ENCODE measurements around the gene PRKCD. TPM values are rescaled to one million over a fixed set of nuclear protein-coding genes. Genes with fewer than 3 reads are reported as not detected.

The PRKCD gene
- total and polyA plus RNA-seq, 2 experiments from 2014 or later = 1.8 to 9.6 TPM

DNA sequence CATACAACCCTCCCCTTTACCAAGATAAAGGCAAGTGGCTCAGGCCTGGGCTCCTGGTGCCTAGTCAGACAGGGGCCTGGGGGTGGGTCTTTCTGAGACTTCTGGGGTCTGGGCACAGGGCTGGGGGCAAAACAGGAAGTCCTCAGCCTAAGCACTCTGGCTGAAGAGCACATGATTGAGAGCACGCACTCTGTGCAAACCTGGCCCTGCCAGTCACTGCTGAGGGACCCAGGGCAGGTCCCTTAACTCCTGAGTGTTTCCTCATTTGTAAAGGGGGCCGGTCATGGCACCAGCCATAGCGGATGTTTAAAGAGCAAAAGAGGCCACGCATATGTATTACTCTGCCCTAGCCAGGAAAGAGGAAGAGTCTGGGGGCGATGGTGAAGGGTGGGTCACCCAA lies 78.8 kb downstream of the PRKCD start:
- H4K20me1 ChIP-seq (ENCODE audit: insufficient read depth) = no peaks in the 10 kb centered on the region

DNA sequence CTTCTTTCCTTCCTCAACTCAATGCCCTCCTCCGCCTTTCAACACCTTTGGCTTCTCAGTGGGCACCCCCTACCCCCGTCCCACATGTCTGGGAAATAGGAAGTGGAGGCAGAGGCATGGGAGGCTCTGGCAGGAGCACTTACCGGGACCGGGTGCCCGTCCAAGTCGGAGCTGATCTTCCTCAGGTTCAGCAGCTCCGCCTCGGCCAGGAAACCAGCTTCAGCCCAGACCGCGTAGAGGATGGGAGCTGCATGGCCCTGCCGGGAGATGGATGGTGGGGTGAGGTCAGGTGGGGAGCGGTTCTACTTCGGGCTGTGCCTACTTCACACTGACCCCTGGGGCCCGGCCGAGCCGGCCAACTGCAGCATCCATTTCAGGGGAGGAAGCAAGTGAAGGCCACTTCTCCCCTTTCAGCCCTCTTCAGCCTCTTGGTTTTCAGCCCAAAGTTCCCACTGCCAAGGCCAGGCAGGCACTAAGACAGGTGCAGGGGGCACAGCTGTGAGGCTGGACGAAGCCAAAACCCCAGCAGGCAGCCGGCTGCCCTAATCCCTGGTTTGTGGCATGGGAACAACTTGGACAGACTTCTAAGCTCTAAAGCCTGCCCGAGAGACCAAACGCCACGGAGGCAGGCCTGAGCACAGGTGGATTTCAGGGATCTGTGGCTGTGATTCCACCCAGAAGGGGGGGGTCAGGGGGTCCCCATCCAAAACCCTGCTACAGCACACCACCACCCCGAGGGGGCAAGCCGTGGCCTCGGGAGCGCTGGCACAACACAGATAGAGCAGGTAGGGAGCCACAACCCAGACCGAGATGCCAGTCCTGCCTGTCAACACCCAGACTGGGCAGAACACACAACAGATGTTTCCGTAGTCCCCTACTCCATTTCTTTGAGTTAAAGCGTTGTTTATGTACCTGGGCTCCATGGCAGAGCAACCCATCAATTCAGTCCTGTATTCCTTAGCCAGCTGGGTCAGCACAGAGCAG lies 80.3 kb downstream of the PRKCD start:
- DNase-seq = no peak
- Histone ChIP-seq H3F3A (ENCODE audit: insufficient read depth) (peaks cover 41% of the 10 kb centered on the region), H3K27ac (no peak overlapping the region), H3K9me2 (ENCODE audit: insufficient read depth) (no peaks in the 10 kb centered on the region), H3K27me3 (replicated peaks; ENCODE audit: insufficient read depth) (no peaks in the 10 kb centered on the region), H3K4me2 (ENCODE audit: unreplicated experiment) (no peak overlapping the region), H3K9ac (no peak overlapping the region), H3K4me1 (ENCODE audit: insufficient read depth) (peaks cover 48% of the 10 kb centered on the region), H3K79me2 (ENCODE audit: insufficient read depth) (peaks cover 86% of the 10 kb centered on the region), H3K4me3 (no peak overlapping the region), H4K20me1 (ENCODE audit: insufficient read depth) (no peaks in the 10 kb centered on the region; the same call in 1 of the 2 replicates), H3K36me3 (ENCODE audit: low read depth) (0 out of 2 replicates have a peak, but pooled peaks cover 15% of the 10 kb centered on the region), H2AFZ (no peak overlapping the region), H3K9me3 (ENCODE audit: low read depth) (no peaks in the 10 kb centered on the region)
- TF ChIP-seq EZH2 (IDR thresholded peaks at IDR 0.05; ENCODE audit: insufficient read depth, poor library complexity, severe bottlenecking) (no peak), EZH2phosphoT487 (IDR thresholded peaks at IDR 0.05; ENCODE audit: insufficient read depth, low read depth) (no peak)
- WGBS, 2 experiments (ENCODE audit: low coverage in 1 of 2, low lambda C conversion rate in 2 of 2, missing lambda C conversion rate in 2 of 2) = 89% methylated on average over 27 to 28 of the region's 28 CpGs
- in situ Hi-C loops (cut with MboI) = no loop called here

More for the DNA sequence above, 78.8 kb downstream of the PRKCD start:
- peaks cover 79% of the 10 kb centered on the region for H3K79me2 ChIP-seq (ENCODE audit: insufficient read depth)
- no peak overlapping the region for H3K9ac ChIP-seq
- H3F3A ChIP-seq (ENCODE audit: insufficient read depth) = peaks cover 41% of the 10 kb centered on the region
- no peaks in the 10 kb centered on the region for H3K9me2 ChIP-seq (ENCODE audit: insufficient read depth)
- H3K27me3 ChIP-seq (replicated peaks; ENCODE audit: insufficient read depth) = no peaks in the 10 kb centered on the region
- H3K27ac ChIP-seq = peak overlapping the region; percentile 92
- peaks cover 16% of the 10 kb centered on the region; the same call in 1 of the 2 replicates for H3K36me3 ChIP-seq (ENCODE audit: low read depth)
- in situ Hi-C loops (cut with MboI) = no loop called here
- H3K9me3 ChIP-seq (ENCODE audit: low read depth) = no peaks in the 10 kb centered on the region
- H3K4me1 ChIP-seq (ENCODE audit: insufficient read depth) = peaks cover 53% of the 10 kb centered on the region
- DNase-seq = no peak
- H3K4me3 ChIP-seq = no peak overlapping the region
- no peak overlapping the region for H2AFZ ChIP-seq
- WGBS, 2 experiments (ENCODE audit: low coverage in 1 of 2, low lambda C conversion rate in 2 of 2, missing lambda C conversion rate in 2 of 2) = 98% methylated on average over 5 of the region's 5 CpGs
- TF ChIP-seq EZH2phosphoT487 (IDR thresholded peaks at IDR 0.05; ENCODE audit: insufficient read depth, low read depth) (no peak), EZH2 (IDR thresholded peaks at IDR 0.05; ENCODE audit: insufficient read depth, poor library complexity, severe bottlenecking) (no peak)
- H3K4me2 ChIP-seq (ENCODE audit: unreplicated experiment) = no peak overlapping the region

DNA sequence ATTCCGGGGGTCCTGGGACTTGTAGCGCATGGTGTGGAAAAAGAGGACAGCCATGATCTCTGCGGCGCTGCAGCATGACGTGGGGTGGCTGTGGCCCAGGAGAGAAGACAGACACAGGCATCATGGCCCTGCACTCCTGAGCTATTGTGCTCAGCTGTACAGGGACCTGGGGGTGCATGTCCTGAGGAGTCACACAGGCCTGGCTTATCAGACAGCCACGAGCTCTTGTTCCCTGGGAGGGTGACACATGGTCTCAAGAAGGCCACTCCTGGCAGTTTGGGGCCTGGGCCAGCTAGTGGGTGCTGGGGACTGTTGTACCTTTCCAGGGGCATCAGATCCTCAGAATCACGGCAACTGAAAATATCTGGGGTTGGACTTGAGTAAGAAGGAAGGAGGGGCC lies 81.1 kb downstream of the PRKCD start:
- Histone ChIP-seq H3K79me2 (ENCODE audit: insufficient read depth) (peaks cover 86% of the 10 kb centered on the region), H3K27me3 (replicated peaks; ENCODE audit: insufficient read depth) (no peaks in the 10 kb centered on the region), H4K20me1 (ENCODE audit: insufficient read depth) (no peaks in the 10 kb centered on the region; the same call in 1 of the 2 replicates), H3K4me1 (ENCODE audit: insufficient read depth) (peaks cover 39% of the 10 kb centered on the region), H3K9ac (peak overlapping the region; percentile 58), H3K9me3 (ENCODE audit: low read depth) (no peaks in the 10 kb centered on the region), H3K36me3 (ENCODE audit: low read depth) (0 out of 2 replicates have a peak, but pooled peaks cover 15% of the 10 kb centered on the region), H3F3A (ENCODE audit: insufficient read depth) (peaks cover 33% of the 10 kb centered on the region), H3K27ac (peak overlapping the region; percentile 64), H2AFZ (no peak overlapping the region), H3K4me2 (ENCODE audit: unreplicated experiment) (no peak overlapping the region), H3K9me2 (ENCODE audit: insufficient read depth) (no peaks in the 10 kb centered on the region), H3K4me3 (no peak overlapping the region)
- TF ChIP-seq EZH2 (IDR thresholded peaks at IDR 0.05; ENCODE audit: insufficient read depth, poor library complexity, severe bottlenecking) (no peak), EZH2phosphoT487 (IDR thresholded peaks at IDR 0.05; ENCODE audit: insufficient read depth, low read depth) (no peak)
- in situ Hi-C loops (cut with MboI) = no loop called here
- peak; percentile 16 for DNase-seq
- 86 to 89% methylated on average over 7 of the region's 7 CpGs for WGBS, 2 experiments (ENCODE audit: low coverage in 1 of 2, low lambda C conversion rate in 2 of 2, missing lambda C conversion rate in 2 of 2)

Other genes starting within 250 kb of the PRKCD start
- 2.6 and 3.0 TPM in 2 replicates for gene SFMBT1, start 115.1 kb upstream of the PRKCD start, total RNA-seq (2014; rRNA removed; shearing (Covaris generic))
- 2.2 and 2.3 TPM in 2 replicates for gene SFMBT1, start 115.1 kb upstream of the PRKCD start, polyA plus RNA-seq (2016; fragmentation: Nextera tagmentation; extraction: Ambion mirVana)
- gene RFT1, start 30.8 kb upstream of the PRKCD start, total RNA-seq (2014; rRNA removed; shearing (Covaris generic)) = 20.9 and 35.0 TPM in 2 replicates
- 35.7 and 43.8 TPM in 2 replicates for gene RFT1, start 30.8 kb upstream of the PRKCD start, polyA plus RNA-seq (2016; fragmentation: Nextera tagmentation; extraction: Ambion mirVana)
- 239 and 256 TPM in 2 replicates for gene TKT, start 94.8 kb downstream of the PRKCD start, total RNA-seq (2014; rRNA removed; shearing (Covaris generic))
- gene TKT, start 94.8 kb downstream of the PRKCD start, polyA plus RNA-seq (2016; fragmentation: Nextera tagmentation; extraction: Ambion mirVana) = 129 and 134 TPM in 2 replicates
- gene DCP1A, start 186.3 kb downstream of the PRKCD start, total RNA-seq (2014; rRNA removed; shearing (Covaris generic)) = 10.6 and 13.1 TPM in 2 replicates
- 27.2 and 30.2 TPM in 2 replicates for gene DCP1A, start 186.3 kb downstream of the PRKCD start, polyA plus RNA-seq (2016; fragmentation: Nextera tagmentation; extraction: Ambion mirVana)

Measured in GM23248 (cell line).